HS-27A (cell line): Measurements from ENCODE around the gene KCNJ16.

Experiments used
- DNase-seq: peaks from one replicate; pipeline ENCODE4 v3.0.0-alpha.2; 2012; ENCODE audit warnings: low read depth, missing footprints

KCNJ16 gene

DNA sequence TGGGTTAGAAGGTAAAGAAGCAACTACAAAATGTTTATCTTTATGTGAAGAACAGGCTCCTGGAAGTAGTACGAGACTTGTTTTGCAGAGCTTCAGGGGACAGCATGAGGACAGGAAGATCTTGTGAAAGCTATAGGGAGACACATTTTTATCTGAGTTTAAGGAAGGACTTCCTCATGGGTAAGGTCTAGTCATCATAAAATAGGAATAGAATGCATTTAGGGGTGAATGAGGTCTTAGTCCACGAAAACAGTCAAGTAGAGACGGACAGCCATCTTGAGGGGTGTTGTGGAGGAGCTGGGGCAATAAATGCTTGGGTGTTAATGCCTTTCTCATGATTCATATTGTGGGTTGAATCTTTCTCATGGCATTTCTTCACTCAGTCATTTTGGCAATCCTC lies 24.3 kb downstream of the KCNJ16 start:
- DNase-seq: no peak

- DNase-seq: no peak
Observed at GRCh38 chr17:70099884-70100283, 24.9 kb downstream of the KCNJ16 start.

DNA sequence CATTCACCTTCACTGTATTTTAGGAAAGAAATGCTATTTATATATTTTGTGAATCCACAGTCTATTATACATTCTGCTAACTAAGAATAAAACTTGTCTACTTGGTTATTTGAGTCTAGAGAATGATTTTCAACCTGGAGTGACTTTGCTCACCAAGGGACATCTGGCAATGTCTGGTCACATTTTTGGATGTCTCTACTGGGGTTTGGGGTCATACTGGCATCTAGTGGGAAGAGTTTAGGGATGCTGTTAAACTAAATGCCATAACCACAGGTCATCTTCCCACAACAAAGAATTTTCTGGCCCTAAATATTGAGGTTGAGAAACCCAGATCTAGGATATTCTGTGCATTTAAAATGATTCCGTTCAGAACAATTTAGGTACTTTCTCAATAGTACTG lies 26.0 kb downstream of the KCNJ16 start:
- no peak for DNase-seq

DNA sequence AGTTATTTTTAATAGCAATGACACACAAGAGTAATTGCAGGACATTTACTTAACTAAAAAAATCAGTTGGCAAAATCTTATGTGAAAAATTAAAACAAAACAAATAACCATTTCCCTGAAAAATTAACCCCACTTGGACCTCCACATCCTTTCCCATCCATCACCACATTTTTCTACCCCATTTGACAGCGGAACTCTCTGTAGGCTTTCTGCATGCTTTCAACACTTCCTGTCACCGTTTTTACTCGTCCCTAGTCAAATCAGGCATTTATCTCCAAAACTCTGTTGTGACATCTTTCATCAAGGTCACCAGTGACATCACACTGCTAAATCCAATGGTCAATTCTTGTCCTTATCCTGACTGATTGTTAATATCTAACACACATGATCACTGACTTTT lies 27.5 kb downstream of the KCNJ16 start:
- DNase-seq: no peak

DNA sequence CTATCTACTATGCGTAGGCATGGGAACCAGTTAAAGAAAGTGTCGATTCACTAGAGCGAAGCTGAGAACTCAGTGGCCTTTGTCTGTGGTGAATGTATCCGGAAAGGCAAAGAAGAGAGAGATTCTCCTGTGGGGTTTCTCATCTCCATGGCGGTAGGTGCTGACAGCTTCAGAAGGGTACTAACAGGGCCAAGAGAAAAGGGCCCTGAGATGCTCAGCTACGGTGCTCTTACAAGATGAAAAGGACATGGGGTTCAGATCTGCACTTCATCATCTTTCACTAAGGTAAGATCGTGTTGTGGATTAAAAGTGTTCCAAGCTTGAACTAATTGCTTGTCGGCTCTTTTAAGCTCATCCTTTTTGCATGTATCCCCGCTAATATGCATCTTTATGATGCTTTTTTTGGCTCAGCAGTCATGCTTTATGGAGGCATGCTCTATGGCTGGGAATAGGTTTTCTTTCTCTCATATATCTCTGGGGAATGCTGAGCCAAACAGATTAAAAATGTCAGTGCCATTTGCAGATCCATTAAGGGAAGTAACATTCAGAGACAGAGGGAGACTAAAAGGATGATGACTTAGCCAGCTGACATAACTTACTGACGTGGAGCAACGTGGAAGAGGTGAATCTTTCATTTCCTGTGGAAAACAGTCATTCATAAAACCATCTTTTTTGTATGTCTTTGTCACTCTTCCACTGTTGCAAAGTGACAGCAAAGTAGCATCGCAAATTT lies 29.9 kb downstream of the KCNJ16 start:
- DNase-seq: no peak

DNA sequence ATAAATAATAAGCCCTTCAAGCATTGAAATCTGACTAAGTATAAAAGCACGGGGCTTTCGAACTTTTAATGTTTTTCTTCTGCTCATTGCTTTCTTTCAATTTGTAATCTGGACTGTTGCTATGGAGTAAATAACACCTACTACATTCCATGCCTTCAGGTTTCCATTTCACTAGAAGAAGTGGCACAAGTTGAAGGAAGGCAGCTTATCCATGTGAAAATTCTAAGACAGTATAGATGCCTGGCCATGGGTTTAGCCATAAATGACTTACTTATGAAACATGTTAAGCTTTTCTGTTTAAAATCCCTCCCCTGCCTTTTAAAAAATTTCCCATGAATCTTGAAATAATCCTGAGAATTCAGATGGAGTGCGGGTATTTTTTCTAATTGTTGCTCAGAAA lies 30.6 kb downstream of the KCNJ16 start:
- no peak for DNase-seq

DNA sequence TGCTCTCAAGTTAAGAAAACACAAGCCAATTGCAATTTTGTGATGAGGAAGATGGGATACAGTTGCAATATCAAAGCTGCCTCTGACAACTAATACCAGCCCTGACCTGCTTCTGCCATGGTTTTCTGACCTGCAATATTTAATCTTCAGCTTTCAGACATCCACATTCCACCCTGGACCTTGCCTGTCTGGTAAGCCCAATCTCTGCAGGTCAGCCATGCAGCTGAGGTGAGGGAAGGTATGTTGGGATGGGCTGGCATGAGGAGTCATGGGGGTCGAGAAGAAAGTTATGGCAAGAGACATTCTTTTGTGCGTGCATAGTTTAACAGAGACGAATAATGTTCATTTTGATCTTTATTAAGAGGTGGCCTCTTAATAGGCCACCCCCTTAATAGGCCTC lies 31.5 kb downstream of the KCNJ16 start:
- no peak for DNase-seq

- DNase-seq: no peak
Observed at GRCh38 chr17:70107441-70107840, 32.4 kb downstream of the KCNJ16 start.

- DNase-seq: no peak
Observed at GRCh38 chr17:70107904-70108565, 33.0 kb downstream of the KCNJ16 start.

DNA sequence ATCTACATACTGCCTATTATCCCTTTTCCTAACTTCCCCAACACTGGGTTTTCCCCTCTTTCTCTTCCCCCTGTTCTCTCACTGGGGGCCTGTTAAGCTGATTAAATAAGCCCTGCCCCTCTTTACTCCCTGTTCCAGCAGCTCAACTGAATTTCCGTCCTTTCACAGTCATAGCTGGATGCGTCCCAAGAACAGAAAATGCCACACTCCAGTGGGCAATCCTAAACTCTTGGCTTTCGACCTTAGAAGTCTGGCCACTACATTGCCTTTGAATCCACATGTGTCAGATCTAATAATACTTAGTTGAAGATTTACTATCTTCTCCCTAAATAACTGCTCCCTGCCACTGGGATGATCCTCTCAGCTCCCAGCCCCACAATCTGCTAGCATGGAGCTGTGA lies 34.5 kb downstream of the KCNJ16 start:
- no peak for DNase-seq

DNA sequence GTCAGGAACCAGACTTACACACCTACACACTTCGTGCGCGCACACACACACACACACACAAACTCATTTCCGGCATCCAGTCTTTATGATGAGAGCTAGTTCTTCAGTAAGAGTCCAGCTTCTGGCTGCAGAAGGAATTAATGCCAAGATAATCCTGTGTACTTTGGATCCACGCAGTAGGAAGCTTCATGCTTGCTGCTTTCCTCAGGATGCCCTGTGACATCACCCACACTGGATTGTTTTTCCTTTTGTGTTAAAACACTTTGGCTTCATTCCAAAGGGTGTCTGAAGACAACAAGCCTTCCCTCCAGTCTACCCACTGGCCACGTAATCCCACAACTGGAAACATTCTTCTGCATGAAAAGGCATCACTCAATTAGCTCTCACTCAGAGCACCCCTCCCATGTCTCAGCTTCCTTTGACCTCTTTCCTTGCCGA lies 35.4 kb downstream of the KCNJ16 start:
- no peak for DNase-seq

- DNase-seq: no peak
Observed at GRCh38 chr17:70111201-70111600, 36.2 kb downstream of the KCNJ16 start.

GRCh38 chr17:70114405-70114804 lies 39.4 kb downstream of the KCNJ16 start:
- no peak for DNase-seq

DNA sequence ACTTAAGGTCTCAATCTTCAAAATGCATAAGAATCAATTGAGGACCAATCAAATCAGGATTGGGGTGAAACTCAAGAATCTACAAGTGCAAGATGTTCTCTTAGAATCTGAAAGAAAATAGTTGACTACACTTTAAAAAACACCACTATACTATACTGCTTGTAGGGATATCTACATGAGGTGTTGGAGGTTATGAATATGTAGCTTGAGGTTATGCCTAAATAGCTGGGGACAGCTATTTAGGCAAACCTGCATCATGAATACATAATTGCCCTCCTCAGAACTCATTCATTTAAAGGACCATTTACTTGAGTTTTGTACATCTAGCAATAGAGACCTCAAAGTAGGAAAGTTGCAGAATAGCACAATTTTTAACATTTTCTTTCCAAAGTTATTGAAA lies 40.1 kb downstream of the KCNJ16 start:
- no peak for DNase-seq

- DNase-seq: no peak
Observed at GRCh38 chr17:70116919-70117318, 41.9 kb downstream of the KCNJ16 start.

DNA sequence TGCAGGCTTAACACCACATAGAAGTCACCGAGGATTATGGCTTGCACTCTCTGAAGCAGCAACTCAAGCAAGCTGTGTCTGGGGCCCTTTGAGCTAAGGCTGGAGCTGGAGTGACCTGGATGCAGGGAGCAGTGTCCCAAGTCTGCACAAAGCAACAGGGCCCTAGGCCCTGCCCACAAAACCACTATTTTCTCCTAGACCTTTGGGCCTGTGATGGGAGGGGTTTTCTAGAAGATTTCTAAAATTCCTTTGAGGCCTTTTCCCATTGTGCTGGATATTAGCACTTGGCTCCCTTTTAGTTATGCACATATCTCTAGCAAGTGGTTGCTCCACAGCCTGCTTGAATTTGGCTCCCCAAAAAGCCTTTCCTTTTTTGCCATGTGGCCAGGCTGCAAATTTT lies 44.5 kb downstream of the KCNJ16 start:
- no peak for DNase-seq

DNA sequence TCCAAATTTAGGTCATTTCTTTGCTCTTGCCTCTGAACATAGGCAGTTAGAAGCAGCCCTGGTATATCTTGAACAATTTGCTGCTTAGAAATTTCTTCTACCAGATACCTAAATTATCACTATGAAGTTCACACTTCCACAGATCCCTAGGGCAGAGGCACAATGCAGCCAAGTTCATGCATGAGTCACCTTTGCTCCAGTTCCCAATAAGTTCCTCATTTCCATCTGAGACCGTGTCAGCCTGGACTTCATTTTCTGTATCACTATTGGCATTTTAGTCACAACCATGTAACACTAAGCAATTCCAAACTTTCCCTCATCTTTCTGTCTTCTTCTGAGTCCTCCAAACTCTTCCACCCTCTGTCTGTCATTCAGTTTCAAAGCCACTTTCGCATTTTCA lies 45.0 kb downstream of the KCNJ16 start:
- no peak for DNase-seq

DNA sequence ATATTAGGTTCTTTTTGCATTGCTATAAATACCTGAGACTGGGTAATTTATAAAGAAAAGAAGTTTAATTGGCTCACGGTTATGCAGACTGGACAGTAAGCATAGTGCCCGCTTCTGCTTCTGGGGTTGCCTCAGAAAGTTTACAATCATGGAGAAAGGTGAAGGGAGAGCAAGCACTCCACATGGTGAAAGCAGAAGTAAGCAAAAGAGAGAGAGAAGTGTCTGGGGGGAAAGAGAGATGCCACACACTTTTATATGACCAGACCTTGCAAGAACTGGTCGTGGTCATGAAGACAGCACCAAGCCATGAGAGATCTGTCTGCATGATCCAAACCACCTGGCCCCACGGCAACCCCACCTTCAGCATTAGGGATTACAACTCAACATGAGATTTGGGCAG lies 45.4 kb downstream of the KCNJ16 start:
- no peak for DNase-seq

GRCh38 chr17:70121126-70121525 lies 46.1 kb downstream of the KCNJ16 start:
- DNase-seq: no peak

- no peak for DNase-seq
Observed at GRCh38 chr17:70123193-70123592, 48.2 kb downstream of the KCNJ16 start.

DNA sequence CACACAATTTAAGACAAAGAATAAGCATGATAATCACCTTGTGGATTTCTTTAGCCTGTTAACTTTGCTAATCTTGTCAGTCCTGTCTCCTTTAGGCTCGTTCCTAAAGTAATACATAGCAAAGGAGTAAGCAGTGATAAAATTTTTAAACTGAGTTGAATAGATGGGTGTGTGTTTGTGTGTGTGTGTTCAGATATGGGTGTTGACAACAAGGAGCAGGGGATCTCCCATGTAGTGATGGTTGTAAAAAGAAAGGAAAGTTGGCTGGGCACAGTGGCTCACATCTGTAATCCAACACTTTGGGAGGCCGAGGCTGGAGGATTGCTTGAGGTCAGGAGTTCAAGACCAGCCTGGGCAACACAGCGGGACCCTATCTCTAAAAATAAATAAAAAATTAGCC lies 49.7 kb downstream of the KCNJ16 start:
- DNase-seq: no peak

DNA sequence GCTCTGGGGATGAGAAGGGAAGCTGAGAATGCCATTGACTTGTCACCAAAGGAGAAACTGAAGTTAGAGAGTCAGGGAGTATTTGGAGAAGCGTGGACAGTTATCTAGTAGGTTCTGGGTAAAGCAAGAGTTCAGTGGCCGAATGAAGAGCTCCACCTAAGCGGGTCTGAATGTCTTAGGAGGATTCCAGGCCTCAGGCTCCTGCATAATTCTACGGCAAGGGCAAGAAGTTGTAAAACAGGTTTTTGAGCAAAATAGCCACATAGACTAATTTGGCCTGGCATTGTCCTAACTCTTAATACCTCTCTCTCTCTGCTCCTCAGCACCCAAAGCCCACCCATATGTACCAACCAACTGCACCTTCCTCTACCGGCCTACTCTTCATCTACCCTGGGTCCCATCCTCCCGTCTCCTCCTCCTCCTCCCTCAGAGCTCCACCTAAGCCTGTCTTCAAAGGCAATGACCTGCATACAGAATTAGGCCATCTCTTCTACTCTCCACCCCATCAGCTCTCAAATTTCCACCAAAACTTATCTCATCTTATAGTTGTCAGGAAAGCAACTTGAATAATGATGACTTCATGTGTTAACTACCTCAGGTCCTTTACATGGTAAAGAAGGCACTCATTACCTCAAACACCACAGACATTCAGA lies 52.3 kb downstream of the KCNJ16 start:
- no peak for DNase-seq

DNA sequence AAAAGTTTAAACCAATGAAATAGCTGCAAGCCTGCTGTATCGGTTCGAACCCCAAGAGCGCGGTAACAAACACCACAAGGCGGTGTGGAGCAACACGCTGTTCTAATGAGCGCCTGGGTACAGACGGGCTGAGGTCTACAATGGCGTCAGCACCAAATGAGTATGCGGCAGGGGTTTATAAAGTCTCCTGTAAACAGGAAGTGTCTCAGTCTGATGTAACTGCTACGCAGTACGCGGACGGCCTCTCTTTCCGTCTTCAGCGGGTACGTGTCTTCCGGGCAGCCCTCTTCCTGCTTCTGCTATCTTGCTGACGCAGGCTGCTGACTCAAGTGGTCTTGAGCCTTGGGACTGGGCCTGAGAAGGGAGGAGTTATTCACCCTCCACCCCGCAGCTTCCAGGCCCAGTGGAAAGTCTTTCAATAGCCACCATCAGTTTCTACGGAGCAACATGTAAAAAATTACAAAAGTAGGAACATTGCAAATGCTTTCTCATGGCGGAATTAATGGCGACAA lies 53.8 kb downstream of the KCNJ16 start:
- no peak for DNase-seq
